T-helper 1 cell treated with Interleukin-12 subunit alpha and Interleukin-12 subunit beta and Interleukin-4 antibody, amounts not matched to agents 30 μg/mL and 1 μg/mL, for 36 hours (primary cell): ENCODE measurements around the gene AMN.
"Not testable (repeated sequence)": the region's sequence is repeated elsewhere in the genome, so short reads cannot be mapped to it uniquely, and the experiment has no call there.

ENCODE experiments used
- H3K27ac Mint-ChIP-seq: one replicate; pipeline ENCODE4 v1.8.0; 2021; ENCODE audit warnings: mild to moderate bottlenecking, mixed read lengths
- H3K27me3 Mint-ChIP-seq: one replicate; pipeline ENCODE4 v1.8.0; 2021; ENCODE audit warnings: low read depth, mixed read lengths
- H3K36me3 Mint-ChIP-seq: one replicate; pipeline ENCODE4 v1.8.0; 2021; ENCODE audit warnings: low read depth, mixed read lengths
- H3K4me1 Mint-ChIP-seq: one replicate; pipeline ENCODE4 v1.8.0; 2021; ENCODE audit warnings: low read depth, mixed read lengths
- H3K4me3 Mint-ChIP-seq: one replicate; pipeline ENCODE4 v1.8.0; 2021; ENCODE audit warnings: mild to moderate bottlenecking, moderate library complexity, mixed read lengths
- H3K9me3 Mint-ChIP-seq: one replicate; pipeline ENCODE4 v1.8.0; 2021; ENCODE audit warnings: mixed read lengths

AMN gene

GRCh38 chr14:102922490-102923200 is at the start of gene AMN:
Gene AMN (plus strand): TSS chr14:102922663. CDS start chr14:102922689, 26 bp downstream.
- Mint-ChIP-seq H3K27me3 (peaks cover 31% of the 10 kb centered on the region), H3K36me3 (no peaks in the 10 kb centered on the region), H3K27ac (no peak within 1 kb of the TSS), H3K9me3 (no peaks in the 10 kb centered on the region), H3K4me3 (peak within 1 kb of the TSS; percentile 49), H3K4me1 (no peaks in the 10 kb centered on the region)

- Mint-ChIP-seq H3K4me3 (no peak overlapping the region), H3K27me3 (no peaks in the 10 kb centered on the region), H3K36me3 (peaks cover 22% of the 10 kb centered on the region), H3K27ac (no peak overlapping the region), H3K9me3 (no peaks in the 10 kb centered on the region), H3K4me1 (peaks cover 27% of the 10 kb centered on the region)
Observed at GRCh38 chr14:102873131-102873530, 49.3 kb upstream of the AMN start.

DNA sequence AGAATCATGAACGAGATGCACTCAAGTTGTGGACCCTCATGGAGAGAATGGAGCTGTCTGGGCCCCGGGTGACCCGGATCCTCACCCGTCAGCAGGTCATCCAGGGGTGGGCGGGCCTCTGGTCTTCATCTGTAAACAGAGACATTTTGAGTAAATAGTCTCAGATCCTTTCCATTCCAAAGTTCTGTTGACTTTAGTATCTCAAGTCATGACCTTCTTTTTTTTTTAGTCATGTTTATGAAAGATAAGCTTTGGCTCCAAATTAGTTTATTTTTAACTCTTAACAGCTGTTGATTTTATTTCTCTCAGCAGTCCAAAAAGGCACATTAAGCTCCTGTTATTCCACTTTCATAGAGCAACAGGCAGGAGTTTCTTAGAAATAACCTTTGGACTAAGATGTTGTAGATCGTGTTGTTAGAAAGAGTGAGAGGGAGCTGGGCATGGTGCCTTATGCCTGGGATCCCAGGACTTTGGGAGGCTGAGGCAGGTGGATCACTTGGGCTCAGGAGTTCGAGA is 48.9 kb upstream of the AMN start:
- H3K4me3 Mint-ChIP-seq = no peak overlapping the region
- H3K4me1 Mint-ChIP-seq = peaks cover 26% of the 10 kb centered on the region
- no peaks in the 10 kb centered on the region for H3K9me3 Mint-ChIP-seq
- H3K27ac Mint-ChIP-seq = no peak overlapping the region
- H3K36me3 Mint-ChIP-seq = peaks cover 22% of the 10 kb centered on the region
- no peaks in the 10 kb centered on the region for H3K27me3 Mint-ChIP-seq

DNA sequence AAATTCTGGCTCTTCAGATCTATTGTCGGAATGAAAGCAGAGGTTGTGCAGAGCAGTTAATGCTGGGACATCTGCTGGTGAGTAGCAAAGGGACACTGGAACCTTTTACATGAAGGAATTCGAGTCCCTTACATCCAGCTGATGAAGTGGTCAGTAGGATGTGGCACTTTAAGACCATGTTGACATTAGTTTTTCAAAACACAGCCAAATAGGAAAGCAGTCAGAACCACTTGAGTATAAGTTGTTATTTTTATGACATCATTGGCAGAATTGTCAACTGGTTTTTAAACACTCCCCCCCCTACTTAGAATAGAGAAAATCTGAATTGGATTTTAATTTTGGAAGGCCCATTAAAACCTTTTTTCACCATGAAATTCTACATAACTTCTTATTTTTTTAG is 46.8 kb upstream of the AMN start:
- Mint-ChIP-seq H3K4me3 (no peak overlapping the region), H3K36me3 (peaks cover 26% of the 10 kb centered on the region), H3K4me1 (peaks cover 16% of the 10 kb centered on the region), H3K27me3 (no peaks in the 10 kb centered on the region), H3K27ac (no peak overlapping the region), H3K9me3 (no peaks in the 10 kb centered on the region)

DNA sequence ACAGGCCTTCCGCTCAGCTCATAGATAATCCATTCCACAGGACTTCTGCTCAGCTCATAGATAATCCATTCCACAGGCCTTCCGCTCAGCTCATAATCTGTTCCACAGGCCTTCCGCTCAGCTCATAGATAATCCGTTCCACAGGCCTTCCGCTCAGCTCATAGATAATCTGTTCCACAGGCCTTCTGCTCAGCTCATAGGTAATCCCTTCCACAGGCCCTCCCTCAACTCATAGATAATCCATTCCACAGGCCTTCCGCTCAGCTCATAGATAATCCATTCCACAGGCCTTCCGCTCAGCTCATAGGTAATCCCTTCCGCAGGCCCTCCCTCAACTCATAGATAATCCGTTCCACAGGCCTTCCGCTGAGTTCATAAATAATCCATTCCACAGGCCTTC is 45.0 kb upstream of the AMN start:
- not testable (repeated sequence) for H3K27me3 Mint-ChIP-seq, H3K4me3 Mint-ChIP-seq, H3K9me3 Mint-ChIP-seq, H3K4me1 Mint-ChIP-seq, H3K27ac Mint-ChIP-seq
- peaks cover 14% of the 10 kb centered on the region for H3K36me3 Mint-ChIP-seq

DNA sequence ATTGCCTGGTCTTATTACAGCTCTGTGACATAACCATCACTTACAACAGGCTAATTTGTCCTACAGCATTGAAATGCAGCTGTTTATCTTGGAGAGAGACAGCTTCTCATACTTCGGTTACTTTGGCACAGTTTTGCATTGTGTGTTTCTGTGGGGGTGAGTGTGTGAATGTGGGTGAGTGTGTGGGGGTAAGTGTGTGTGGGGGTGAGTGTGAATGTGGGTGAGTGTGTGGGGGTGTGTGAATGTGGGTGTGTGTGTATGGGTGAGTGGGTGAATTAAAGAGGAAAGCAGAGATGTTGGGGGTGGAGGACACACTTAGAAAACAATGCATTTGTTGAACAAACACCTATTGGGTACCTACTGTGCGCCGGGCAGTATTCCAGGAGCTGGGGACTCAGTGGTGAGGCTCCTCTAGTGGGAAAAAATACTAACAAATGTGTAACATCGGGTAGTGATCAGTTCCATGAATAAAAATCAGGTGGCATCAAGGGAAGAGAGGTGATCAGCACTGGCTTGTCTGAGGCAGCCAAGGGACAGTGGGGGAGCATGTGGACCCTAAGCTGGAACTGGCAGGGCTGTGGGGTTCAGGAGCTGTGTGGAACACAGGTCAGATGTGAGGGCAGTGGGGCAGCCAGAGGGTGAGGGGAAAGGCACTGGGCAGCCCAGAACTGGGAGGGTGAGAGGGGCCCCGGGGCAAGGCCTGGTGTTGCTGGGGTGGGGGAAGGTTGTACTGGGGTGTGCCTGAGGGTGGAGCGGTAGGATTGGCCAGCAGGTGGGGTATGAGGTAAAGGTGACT is 44.1 kb upstream of the AMN start:
- Mint-ChIP-seq H3K4me1 (peaks cover 9% of the 10 kb centered on the region), H3K27ac (no peak overlapping the region), H3K4me3 (no peak overlapping the region), H3K36me3 (peaks cover 16% of the 10 kb centered on the region), H3K9me3 (no peaks in the 10 kb centered on the region), H3K27me3 (no peaks in the 10 kb centered on the region)

- Mint-ChIP-seq H3K36me3 (peaks cover 17% of the 10 kb centered on the region), H3K4me1 (peaks cover 9% of the 10 kb centered on the region), H3K9me3 (no peaks in the 10 kb centered on the region), H3K4me3 (no peak overlapping the region), H3K27ac (no peak overlapping the region), H3K27me3 (no peaks in the 10 kb centered on the region)
Observed at GRCh38 chr14:102878970-102879460, 43.4 kb upstream of the AMN start.

DNA sequence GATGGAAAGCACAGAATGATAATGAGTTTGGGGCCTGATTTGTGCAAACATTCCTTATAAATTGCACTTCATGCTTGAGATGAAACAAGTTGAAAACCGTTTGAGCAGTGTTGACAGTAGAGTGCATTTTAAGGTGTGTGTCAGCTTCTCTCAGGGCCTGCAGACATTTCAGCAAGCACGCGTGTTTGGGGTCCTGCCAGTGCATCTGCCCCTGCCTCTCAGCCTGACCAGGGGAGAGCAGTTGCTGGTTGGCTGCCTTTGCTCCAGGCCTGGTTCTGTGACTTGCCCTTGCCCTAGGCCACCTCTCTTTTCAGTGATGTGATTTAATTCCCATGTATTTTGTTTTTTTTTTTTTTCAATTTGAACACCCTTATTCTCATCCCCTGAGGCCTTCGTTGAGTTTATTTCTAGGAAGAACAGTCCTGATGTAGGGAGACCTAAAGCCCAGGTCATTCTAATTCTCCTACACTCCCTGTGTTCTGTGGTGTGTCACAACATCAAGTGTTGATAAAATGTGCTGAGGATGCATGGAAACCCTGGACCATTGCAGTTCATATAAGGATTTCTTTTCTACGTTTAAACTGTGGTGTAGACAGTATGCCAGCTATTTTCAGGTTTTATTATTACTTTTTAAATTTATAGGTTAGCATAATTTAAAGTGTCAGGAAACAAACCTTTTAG is 40.1 kb upstream of the AMN start:
- Mint-ChIP-seq H3K9me3 (no peaks in the 10 kb centered on the region), H3K4me3 (no peak overlapping the region), H3K27me3 (no peaks in the 10 kb centered on the region), H3K4me1 (peaks cover 5% of the 10 kb centered on the region), H3K27ac (no peak overlapping the region), H3K36me3 (peaks cover 35% of the 10 kb centered on the region)

DNA sequence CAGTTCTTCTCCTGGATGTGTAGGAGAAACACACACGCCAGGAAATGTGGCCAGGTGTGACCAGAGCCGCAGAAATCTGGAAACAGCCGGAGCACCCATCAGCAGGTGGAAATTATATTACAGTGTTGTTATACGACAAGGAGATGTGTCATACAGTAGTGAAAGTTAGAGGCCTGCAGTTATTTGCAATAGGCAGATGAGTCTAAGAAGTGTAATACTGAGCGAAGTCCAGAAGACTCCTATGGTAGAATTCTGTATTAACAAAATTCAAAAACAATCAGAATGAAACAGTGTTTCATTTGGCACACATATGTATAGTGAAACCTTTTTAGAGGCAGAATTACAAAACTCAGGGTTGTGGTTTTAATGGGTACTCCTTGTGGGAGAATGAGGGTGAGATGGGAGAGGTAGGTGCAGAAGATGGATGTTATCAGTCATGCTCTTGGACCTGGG is 39.3 kb upstream of the AMN start:
- Mint-ChIP-seq H3K36me3 (peaks cover 35% of the 10 kb centered on the region), H3K27me3 (no peaks in the 10 kb centered on the region), H3K9me3 (no peaks in the 10 kb centered on the region), H3K4me3 (no peak overlapping the region), H3K4me1 (peaks cover 5% of the 10 kb centered on the region), H3K27ac (peak overlapping the region; percentile 5)

DNA sequence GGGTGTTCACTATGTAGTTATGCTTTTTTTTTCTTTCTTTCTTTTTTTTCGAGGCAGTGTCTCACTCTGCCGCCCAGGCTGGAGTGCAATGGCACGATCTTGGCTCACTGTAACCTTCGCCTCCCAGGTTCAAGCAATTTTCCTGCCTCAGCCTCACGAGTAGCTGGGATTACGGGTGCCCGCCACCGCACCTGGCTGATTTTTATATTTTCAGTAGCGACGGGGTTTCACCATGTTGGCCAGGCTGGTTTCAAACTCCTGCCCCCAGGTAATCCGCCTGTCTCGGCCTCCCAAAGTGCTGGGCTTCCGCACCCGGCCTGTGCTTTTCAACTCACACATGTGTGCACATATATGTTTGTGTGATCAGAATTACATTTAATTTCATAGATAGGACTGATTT is 38.9 kb upstream of the AMN start:
- peaks cover 5% of the 10 kb centered on the region for H3K4me1 Mint-ChIP-seq
- H3K4me3 Mint-ChIP-seq = no peak overlapping the region
- no peaks in the 10 kb centered on the region for H3K27me3 Mint-ChIP-seq
- peaks cover 37% of the 10 kb centered on the region for H3K36me3 Mint-ChIP-seq
- peak overlapping the region; percentile 5 for H3K27ac Mint-ChIP-seq
- H3K9me3 Mint-ChIP-seq = no peaks in the 10 kb centered on the region

DNA sequence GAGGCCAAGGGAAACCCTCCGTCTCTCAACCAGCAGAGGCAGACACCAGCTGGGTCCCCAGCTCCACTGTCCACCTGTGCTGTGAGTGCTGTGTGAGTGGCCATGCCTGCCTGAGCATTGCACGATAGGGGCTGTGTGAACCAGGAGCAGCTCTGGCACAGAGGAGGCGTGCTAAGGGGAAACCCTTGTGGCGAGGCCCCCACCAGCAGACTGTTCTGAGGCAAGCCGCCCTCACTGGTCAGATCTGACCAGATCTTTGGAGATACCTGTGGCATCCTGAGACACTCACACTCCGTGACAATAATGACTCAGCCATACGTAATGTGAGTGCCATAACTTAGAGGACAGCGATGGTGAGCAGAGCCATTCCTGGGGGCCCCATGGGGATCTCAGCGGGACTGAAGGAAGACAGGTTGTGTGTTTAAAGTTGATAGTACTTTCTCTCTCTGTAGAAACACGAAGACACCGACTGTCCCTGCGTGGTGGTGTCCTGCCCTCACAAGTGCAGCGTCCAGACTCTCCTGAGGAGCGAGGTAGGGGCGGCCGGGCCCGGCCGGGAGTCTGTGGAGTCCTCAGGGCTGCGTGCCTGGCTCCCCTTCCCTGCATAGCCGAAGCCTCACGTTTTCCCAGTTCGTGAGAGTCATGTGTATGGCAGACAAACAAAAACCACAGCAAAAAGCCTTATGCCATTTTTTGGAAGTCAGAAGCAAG is 36.6 kb upstream of the AMN start:
- H3K36me3 Mint-ChIP-seq = peaks cover 36% of the 10 kb centered on the region
- H3K9me3 Mint-ChIP-seq = no peaks in the 10 kb centered on the region
- no peak overlapping the region for H3K27ac Mint-ChIP-seq
- H3K27me3 Mint-ChIP-seq = no peaks in the 10 kb centered on the region
- H3K4me3 Mint-ChIP-seq = no peak overlapping the region
- H3K4me1 Mint-ChIP-seq = peaks cover 5% of the 10 kb centered on the region

GRCh38 chr14:102888748-102889147 is 33.7 kb upstream of the AMN start:
- Mint-ChIP-seq H3K36me3 (peaks cover 42% of the 10 kb centered on the region), H3K4me1 (no peaks in the 10 kb centered on the region), H3K27me3 (no peaks in the 10 kb centered on the region), H3K27ac (no peak overlapping the region), H3K9me3 (no peaks in the 10 kb centered on the region), H3K4me3 (no peak overlapping the region)

DNA sequence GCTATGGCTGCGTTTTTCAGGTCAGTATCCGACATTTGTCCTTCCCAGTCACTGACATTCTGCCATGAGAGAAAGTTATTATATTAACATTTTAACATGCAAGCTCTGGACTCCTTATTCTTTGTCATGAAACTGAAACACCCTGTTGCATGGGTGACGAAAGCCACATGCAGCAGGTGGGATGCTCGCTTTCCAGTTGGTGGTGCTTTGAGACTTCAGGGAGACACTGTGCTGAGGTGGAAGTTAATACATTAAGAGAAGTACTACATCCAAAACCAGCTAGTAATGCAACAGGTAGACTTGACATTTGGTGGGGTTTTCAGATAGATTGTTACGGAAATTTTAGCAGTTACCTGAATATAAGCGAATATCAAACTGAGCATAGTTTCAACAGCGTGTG is 32.8 kb upstream of the AMN start:
- Mint-ChIP-seq H3K27me3 (no peaks in the 10 kb centered on the region), H3K4me3 (no peak overlapping the region), H3K4me1 (no peaks in the 10 kb centered on the region), H3K9me3 (no peaks in the 10 kb centered on the region), H3K36me3 (peaks cover 38% of the 10 kb centered on the region), H3K27ac (no peak overlapping the region)

GRCh38 chr14:102891111-102891510 is 31.4 kb upstream of the AMN start:
- Mint-ChIP-seq H3K36me3 (peaks cover 32% of the 10 kb centered on the region), H3K27me3 (no peaks in the 10 kb centered on the region), H3K4me3 (no peak overlapping the region), H3K4me1 (no peaks in the 10 kb centered on the region), H3K27ac (no peak overlapping the region), H3K9me3 (no peaks in the 10 kb centered on the region)
